Cardiac muscle cell (in vitro differentiated cells and primary cell): Measurements from ENCODE around the gene OTUB2. TPM values are rescaled to one million over a fixed set of nuclear protein-coding genes. Genes with fewer than 3 reads are reported as not detected.
A peak's percentile ranks its signal among the peaks of the same experiment; 100 is the strongest.

ENCODE experiments used
- DNase-seq, 2 donors: peaks; one replicate each; pipeline versions ENCODE4 v3.0.0 to v3.0.0-alpha.2; 2010 to 2017; ENCODE audit warnings: low read depth in 1 of 2, low spot score in 1 of 2
- H3K27ac ChIP-seq: fragments of 200-600 bp; sonication (generic); 2 replicates; pipeline ENCODE4 v1.5.1; 2016
- H3K27me3 ChIP-seq: fragments of 200-600 bp; sonication (generic); 2 replicates; pipeline ENCODE4 v1.6.0; 2016; ENCODE audit warnings: control low read depth
- H3K36me3 ChIP-seq: fragments of 200-600 bp; sonication (generic); 2 replicates; pipeline ENCODE4 v1.5.1; 2016; ENCODE audit warnings: control low read depth
- H3K4me1 ChIP-seq: fragments of 200-600 bp; sonication (generic); 2 replicates; pipeline ENCODE4 v1.8.1; 2017; ENCODE audit warnings: low read depth, mild to moderate bottlenecking, mixed run types
- H3K4me3 ChIP-seq: fragments of 200-600 bp; sonication (generic); 2 replicates; pipeline ENCODE4 v1.5.1; 2016; ENCODE audit warnings: mild to moderate bottlenecking
- H3K9me3 ChIP-seq: fragments of 200-600 bp; sonication (generic); 2 replicates; pipeline ENCODE4 v1.5.1; 2017; ENCODE audit warnings: low read depth, mild to moderate bottlenecking, control low read depth
- polyA plus RNA-seq: library from polyadenylated mRNA; unstranded; fragments of >200 nt; fragmentation: Nextera tagmentation; extraction: Ambion mirVana; gene quantifications from 2 replicates; pipeline ENCODE4 v1.2.1, GENCODE V29; 2016
- total RNA-seq: library from RNA; depleted of rRNA; stranded (reverse); fragments of >200 nt; gene quantifications from 2 replicates; pipeline ENCODE4 v1.2.3, GENCODE V29; 2016
- TF ChIP-seq, protein P1 (sequence below): IDR thresholded peaks from 2 replicates; pipeline ENCODE4 v1.5.1; 2012; ENCODE audit warnings: low read depth, mild to moderate bottlenecking, low read length

Gene OTUB2
- total and polyA plus RNA-seq, 2 experiments from 2014 or later: 4.1 to 4.4 TPM

DNA sequence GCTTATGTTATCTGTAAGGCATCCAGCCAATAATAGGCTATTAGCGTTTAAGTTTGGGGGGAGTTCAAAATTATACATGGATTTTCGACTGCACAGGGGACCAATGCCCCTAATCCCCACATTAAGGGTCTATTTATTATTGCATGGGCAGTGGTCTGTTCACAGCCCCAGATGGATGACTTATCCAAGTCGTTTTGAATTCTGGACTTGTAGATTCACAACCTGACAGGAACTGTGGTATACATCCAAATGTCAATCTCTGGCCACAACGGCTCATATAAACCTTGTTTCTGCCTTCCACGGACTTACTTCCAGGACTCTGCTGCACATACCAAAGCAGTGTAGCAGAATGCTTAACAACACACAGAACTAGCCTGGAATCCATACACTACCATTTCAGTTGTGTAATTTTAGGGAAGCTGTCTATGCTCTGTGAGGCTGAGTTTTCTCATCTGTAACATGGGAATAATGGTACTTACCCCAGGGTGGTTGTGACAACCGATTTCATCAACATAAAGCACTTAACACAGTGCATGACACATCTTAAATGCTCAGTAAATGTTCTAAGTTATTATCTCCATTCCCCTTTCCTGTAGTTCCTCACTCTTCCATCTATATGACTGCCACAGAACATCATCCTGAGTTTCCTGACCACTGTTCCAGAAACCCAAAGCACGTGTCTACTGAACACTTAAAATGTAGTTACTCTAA, 51.1 kb downstream of the OTUB2 start:
- Histone ChIP-seq H3K9me3 (no peaks in the 10 kb centered on the region), H3K4me3 (peak overlapping the region; percentile 5), H3K27ac (no peak overlapping the region), H3K27me3 (no peaks in the 10 kb centered on the region), H3K4me1 (peaks cover 32% of the 10 kb centered on the region), H3K36me3 (peaks cover 8% of the 10 kb centered on the region)
- TF ChIP-seq, protein P1, sequence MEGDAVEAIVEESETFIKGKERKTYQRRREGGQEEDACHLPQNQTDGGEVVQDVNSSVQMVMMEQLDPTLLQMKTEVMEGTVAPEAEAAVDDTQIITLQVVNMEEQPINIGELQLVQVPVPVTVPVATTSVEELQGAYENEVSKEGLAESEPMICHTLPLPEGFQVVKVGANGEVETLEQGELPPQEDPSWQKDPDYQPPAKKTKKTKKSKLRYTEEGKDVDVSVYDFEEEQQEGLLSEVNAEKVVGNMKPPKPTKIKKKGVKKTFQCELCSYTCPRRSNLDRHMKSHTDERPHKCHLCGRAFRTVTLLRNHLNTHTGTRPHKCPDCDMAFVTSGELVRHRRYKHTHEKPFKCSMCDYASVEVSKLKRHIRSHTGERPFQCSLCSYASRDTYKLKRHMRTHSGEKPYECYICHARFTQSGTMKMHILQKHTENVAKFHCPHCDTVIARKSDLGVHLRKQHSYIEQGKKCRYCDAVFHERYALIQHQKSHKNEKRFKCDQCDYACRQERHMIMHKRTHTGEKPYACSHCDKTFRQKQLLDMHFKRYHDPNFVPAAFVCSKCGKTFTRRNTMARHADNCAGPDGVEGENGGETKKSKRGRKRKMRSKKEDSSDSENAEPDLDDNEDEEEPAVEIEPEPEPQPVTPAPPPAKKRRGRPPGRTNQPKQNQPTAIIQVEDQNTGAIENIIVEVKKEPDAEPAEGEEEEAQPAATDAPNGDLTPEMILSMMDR: no peak
- DNase-seq: no peak

DNA sequence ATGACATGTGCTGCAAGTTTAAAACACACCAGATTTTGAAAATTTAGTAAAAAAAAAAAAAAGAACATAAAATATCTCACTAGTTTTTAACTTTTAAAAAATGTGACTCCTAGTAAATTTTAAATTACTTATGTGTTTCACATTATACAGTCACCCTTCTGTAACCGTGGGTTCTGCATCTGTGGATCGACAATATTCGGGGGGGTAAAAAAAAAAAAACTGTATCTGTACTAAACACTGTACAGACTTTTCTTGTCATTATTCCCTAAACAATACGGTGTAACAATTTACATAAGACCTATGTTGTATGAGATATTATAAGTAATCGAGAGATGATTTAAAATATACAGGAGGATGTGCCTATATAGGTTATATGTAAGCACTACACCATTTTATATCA, 51.7 kb downstream of the OTUB2 start:
- Histone ChIP-seq H3K36me3 (peaks cover 8% of the 10 kb centered on the region), H3K4me3 (peak overlapping the region; percentile 5)
- TF ChIP-seq, protein P1: no peak

DNA sequence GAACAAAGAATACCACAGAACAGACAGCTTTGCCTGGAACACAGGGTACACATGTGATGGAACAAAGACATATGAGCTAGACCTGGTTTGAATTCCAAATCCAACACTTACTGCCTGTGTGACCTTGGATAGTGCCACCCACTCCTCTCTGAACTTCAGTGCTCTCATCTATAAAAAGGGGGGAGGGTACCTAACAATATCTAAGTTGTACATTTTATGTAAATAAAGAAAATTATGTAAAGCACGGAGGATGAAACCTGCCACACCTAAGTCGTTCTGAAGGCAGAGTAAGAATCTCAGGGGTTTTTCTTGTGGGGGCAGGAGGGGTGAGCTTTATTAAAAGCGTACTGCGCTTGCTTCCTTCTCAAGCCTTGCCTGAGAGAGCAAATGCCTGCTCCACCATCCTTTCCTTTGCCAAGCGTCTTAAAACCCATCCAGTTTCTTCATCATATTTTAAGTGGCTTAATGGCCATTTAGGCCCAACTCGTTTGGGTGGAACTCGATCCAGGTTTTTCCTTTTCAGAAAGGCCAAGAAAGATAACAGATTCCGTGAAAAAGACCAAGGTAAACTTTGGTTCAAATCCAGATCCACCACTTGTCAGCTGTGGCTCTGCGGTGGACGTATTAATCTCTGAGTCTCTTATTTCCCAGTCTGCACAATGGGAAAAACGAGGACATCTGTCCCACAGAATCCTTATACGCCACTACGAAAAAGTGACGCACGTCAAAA, 53.9 kb downstream of the OTUB2 start:
- Histone ChIP-seq H3K27me3 (no peaks in the 10 kb centered on the region), H3K4me3 (peak overlapping the region; percentile 97), H3K36me3 (peaks cover 8% of the 10 kb centered on the region), H3K4me1 (peaks cover 47% of the 10 kb centered on the region), H3K27ac (peak overlapping the region; percentile 91), H3K9me3 (no peaks in the 10 kb centered on the region)
- DNase-seq: peak; percentile 35 to 45
- TF ChIP-seq, protein P1: no peak

More for the DNA sequence above, 51.7 kb downstream of the OTUB2 start:
- Histone ChIP-seq H3K9me3 (no peaks in the 10 kb centered on the region), H3K27ac (no peak overlapping the region), H3K27me3 (no peaks in the 10 kb centered on the region), H3K4me1 (peaks cover 33% of the 10 kb centered on the region)
- DNase-seq: no peak

DNA sequence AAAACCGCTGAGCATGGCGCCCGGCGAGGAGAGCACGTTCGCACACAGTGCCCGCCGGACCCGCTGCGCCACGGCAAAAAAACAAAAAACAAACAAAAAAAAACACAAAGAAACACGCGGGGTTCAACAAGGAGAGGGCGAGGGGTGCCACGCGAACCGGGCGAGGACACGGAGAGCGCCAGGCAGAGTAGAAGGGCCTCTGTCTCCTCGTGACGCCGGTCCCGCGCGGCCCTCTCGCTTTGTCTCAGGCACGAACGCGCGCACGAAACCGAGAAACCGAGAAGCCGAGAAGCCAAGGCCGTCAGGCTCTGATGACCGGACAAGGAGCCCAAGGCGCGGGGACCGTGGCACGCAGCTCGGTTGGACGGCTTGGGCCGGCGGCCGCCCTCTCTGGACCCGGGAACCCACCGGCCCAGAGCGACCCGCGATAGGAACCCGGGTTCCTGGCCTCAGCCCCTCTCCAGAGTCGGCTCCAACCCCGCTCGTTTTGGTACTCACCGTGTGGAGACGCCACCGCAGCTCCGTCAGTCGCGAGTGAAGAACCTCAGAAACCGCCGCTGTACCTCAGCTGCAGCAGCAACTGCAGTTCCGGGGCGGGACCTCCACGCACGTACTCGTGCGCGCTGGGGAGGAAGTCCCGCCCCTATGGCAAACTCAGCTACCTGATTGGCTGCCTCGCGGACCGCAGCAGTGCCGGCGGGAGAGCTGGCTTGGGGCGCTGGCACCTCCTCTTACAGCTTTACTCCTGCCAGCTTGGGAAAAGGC, 54.7 kb downstream of the OTUB2 start, which contains the start of the genes DDX24 and IFI27L1:
Gene DDX24 (minus strand): TSS at position 582 of the 765 bp plus-strand sequence. CDS start 1,460 bp downstream, outside the sequence.
Gene IFI27L1 (plus strand): TSS at position 690 of the 765 bp plus-strand sequence. CDS start 15,628 bp downstream, outside the sequence.
- H3K36me3 ChIP-seq: peaks cover 8% of the 10 kb centered on the region
- peak within 1 kb of the TSS; percentile 97 for H3K4me3 ChIP-seq
- peak within 1 kb of the TSS; percentile 91 for H3K27ac ChIP-seq
- H3K9me3 ChIP-seq: no peaks in the 10 kb centered on the region
- peaks cover 49% of the 10 kb centered on the region for H3K4me1 ChIP-seq
- TF ChIP-seq, protein P1: no peak
- no peaks in the 10 kb centered on the region for H3K27me3 ChIP-seq
- peak; percentile 95 to 96 for DNase-seq

DNA sequence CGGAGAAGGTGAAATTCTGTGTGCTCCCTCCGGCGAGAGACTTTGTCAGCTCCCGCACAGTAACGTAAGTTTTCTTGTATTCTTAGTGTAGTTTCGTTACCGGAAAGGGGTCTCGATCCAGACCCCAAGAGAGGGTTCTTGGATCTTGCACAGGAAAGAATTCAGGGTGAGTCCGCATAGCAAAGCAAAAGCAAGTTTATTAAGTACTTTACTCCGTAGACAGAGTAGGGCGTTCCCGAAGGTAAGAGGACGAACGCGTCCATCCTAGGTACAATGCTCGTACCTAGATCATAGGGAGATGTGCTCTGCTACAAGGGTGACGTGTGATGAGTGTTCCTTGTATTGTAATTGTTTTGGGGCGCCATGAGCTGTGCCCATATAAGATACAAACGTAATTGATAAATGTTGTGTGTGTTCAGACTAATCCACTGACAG, 55.3 kb downstream of the OTUB2 start:
- Histone ChIP-seq H3K9me3 (no peaks in the 10 kb centered on the region), H3K27ac (peak overlapping the region; percentile 91), H3K36me3 (peaks cover 8% of the 10 kb centered on the region), H3K27me3 (no peaks in the 10 kb centered on the region), H3K4me3 (peak overlapping the region; percentile 97), H3K4me1 (peaks cover 49% of the 10 kb centered on the region)
- no peak for DNase-seq
- TF ChIP-seq, protein P1: no peak
